Tibial nerve (tissue), 4 donors: ENCODE results near the gene PTPRJ. TPM values are rescaled to one million over a fixed set of nuclear protein-coding genes. Genes with fewer than 3 reads are reported as not detected.
A peak's percentile ranks its signal among the peaks of the same experiment; 100 is the strongest.

Source experiments
- DNase-seq, 2 donors: peaks; one replicate each; pipeline ENCODE4 v3.0.0-alpha.2; 2019; ENCODE audit warnings: low spot score in 2 of 2
- H3K27ac ChIP-seq, 4 donors: fragments of 200-600 bp; sonication (generic) in 3 of 4; one replicate each; pipeline ENCODE4 v1.5.1; 2017 to 2019; ENCODE audit warnings: mild to moderate bottlenecking in 1 of 4
- H3K27me3 ChIP-seq, 2 donors: fragments of 200-600 bp; sonication (generic) in 1 of 2; one replicate each; pipeline versions ENCODE4 v1.5.1 to v1.6.0; 2017 to 2019
- H3K36me3 ChIP-seq, 3 donors: fragments of 200-600 bp; sonication (generic); one replicate each; pipeline ENCODE4 v1.5.1; 2018 to 2019
- H3K4me1 ChIP-seq, 4 donors: fragments of 200-600 bp; sonication (generic) in 3 of 4; one replicate each; pipeline ENCODE4 v1.5.1; 2017 to 2019
- H3K4me3 ChIP-seq, 4 donors: fragments of 200-600 bp; sonication (generic) in 3 of 4; one replicate each; pipeline ENCODE4 v1.5.1; 2017 to 2019; ENCODE audit warnings: mild to moderate bottlenecking in 1 of 4, moderate library complexity in 1 of 4
- H3K9me3 ChIP-seq, 4 donors: fragments of 200-600 bp; sonication (generic) in 3 of 4; one replicate each; pipeline ENCODE4 v1.5.1; 2017 to 2019
- EP300 ChIP-seq, 2 donors: sonication (generic); formaldehyde crosslinking; IDR thresholded peaks; one replicate each; pipeline ENCODE4 v1.6.1; 2017; ENCODE audit warnings: antibody characterized with exemption in 2 of 2, mild to moderate bottlenecking in 1 of 2
- POLR2A ChIP-seq, 2 donors: fragments of 450-650 bp; IDR thresholded peaks; one replicate each; pipeline ENCODE4 v1.6.1; 2017; ENCODE audit warnings: antibody characterized with exemption in 2 of 2, mild to moderate bottlenecking in 2 of 2, moderate library complexity in 2 of 2
- WGBS, 2 donors: methylation state at CpG; one replicate each; pipeline ENCODE4 v1.1.5; 2018; 5-methylcytosine and 5-hydroxymethylcytosine counted together
- total RNA-seq, 4 donors: library from RNA; depleted of rRNA; stranded (reverse); fragments of >200 nt; gene quantifications; one replicate each; pipeline ENCODE4 v1.1.0, GENCODE V29; 2016
- TF ChIP-seq, protein P1 (sequence below), 5 experiments: fragments of 200-600 bp in 3 of 5; fragments of 450-650 bp in 2 of 5; sonication (generic) in 3 of 5; IDR thresholded peaks; one replicate each; pipeline ENCODE4 v1.5.1; 2016 to 2019; ENCODE audit warnings: antibody characterized with exemption in 5 of 5, mild to moderate bottlenecking in 3 of 5, moderate library complexity in 2 of 5

The PTPRJ gene
- total RNA-seq, 4 donors from 2014 or later, result 20.5 to 24.3 (median 22.3) TPM

DNA sequence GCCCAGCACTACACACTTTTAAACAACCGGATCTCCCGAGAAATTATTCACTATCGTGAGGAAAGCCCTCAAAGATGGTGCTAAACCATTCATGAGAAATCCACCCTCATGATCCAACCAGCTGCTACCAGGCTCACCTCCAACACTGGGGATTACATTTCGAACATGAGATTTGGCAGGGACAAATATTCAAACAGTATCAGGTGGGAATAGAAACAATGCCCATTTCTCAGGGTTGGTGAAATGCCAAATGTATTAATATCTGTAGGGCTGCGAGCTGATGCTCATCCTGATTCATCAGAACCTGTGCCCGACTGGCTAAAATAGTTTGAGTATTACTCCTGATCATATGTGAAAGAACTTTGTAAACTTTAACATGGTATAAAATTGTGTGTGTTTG is 15.8 kb upstream of the PTPRJ start:
- DNase-seq, result no peak
- WGBS, 2 donors, result 90 to 94% methylated on average over 6 of the region's 6 CpGs
- no peak overlapping the region for H3K27ac ChIP-seq
- H3K27me3 ChIP-seq, result no peaks in the 10 kb centered on the region
- no peaks in the 10 kb centered on the region for H3K9me3 ChIP-seq
- H3K36me3 ChIP-seq, result no peaks in the 10 kb centered on the region
- H3K4me1 ChIP-seq, result no peaks in the 10 kb centered on the region
- H3K4me3 ChIP-seq, result no peak overlapping the region
- TF ChIP-seq POLR2A (IDR thresholded peaks at IDR 0.05) (no peak), EP300 (IDR thresholded peaks at IDR 0.05) (no peak)
- TF ChIP-seq, protein P1, sequence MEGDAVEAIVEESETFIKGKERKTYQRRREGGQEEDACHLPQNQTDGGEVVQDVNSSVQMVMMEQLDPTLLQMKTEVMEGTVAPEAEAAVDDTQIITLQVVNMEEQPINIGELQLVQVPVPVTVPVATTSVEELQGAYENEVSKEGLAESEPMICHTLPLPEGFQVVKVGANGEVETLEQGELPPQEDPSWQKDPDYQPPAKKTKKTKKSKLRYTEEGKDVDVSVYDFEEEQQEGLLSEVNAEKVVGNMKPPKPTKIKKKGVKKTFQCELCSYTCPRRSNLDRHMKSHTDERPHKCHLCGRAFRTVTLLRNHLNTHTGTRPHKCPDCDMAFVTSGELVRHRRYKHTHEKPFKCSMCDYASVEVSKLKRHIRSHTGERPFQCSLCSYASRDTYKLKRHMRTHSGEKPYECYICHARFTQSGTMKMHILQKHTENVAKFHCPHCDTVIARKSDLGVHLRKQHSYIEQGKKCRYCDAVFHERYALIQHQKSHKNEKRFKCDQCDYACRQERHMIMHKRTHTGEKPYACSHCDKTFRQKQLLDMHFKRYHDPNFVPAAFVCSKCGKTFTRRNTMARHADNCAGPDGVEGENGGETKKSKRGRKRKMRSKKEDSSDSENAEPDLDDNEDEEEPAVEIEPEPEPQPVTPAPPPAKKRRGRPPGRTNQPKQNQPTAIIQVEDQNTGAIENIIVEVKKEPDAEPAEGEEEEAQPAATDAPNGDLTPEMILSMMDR (IDR thresholded peaks at IDR 0.05), result no peak

- TF ChIP-seq, protein P1 (IDR thresholded peaks at IDR 0.05), result no peak
- TF ChIP-seq EP300 (IDR thresholded peaks at IDR 0.05) (no peak), POLR2A (IDR thresholded peaks at IDR 0.05) (no peak)
- DNase-seq, result no peak
- Histone ChIP-seq H3K4me3 (no peak overlapping the region), H3K27me3 (no peaks in the 10 kb centered on the region), H3K27ac (no peak overlapping the region), H3K36me3 (no peaks in the 10 kb centered on the region), H3K9me3 (no peaks in the 10 kb centered on the region), H3K4me1 (no peaks in the 10 kb centered on the region)
- WGBS, 2 donors, result 77 to 82% methylated on average over 9 of the region's 9 CpGs
These were observed 12.5 kb upstream of the PTPRJ start for GRCh38 chr11:47967577-47968525.

- H3K4me3 ChIP-seq, result no peak overlapping the region
- peaks cover 0 to 13% (median 3%) of the 10 kb centered on the region in 4 donors for H3K4me1 ChIP-seq
- H3K36me3 ChIP-seq, result no peaks in the 10 kb centered on the region
- H3K27ac ChIP-seq, result no peak overlapping the region
- 89 to 96% methylated on average over 8 of the region's 8 CpGs for WGBS, 2 donors
- no peaks in the 10 kb centered on the region for H3K27me3 ChIP-seq
- DNase-seq, result no peak
- TF ChIP-seq EP300 (IDR thresholded peaks at IDR 0.05) (no peak), POLR2A (IDR thresholded peaks at IDR 0.05) (no peak)
- TF ChIP-seq, protein P1 (IDR thresholded peaks at IDR 0.05), result no peak
- no peaks in the 10 kb centered on the region for H3K9me3 ChIP-seq
These were observed 11.0 kb upstream of the PTPRJ start for GRCh38 chr11:47969401-47969800.

- TF ChIP-seq, protein P1 (IDR thresholded peaks at IDR 0.05), result no peak
- no peak for TF ChIP-seq POLR2A (IDR thresholded peaks at IDR 0.05)
- TF ChIP-seq EP300 (IDR thresholded peaks at IDR 0.05), result no peak
- WGBS, 2 donors, result 86 to 93% methylated on average over 4 of the region's 4 CpGs
- no peak overlapping the region for H3K4me3 ChIP-seq
- no peaks in the 10 kb centered on the region for H3K27me3 ChIP-seq
- H3K9me3 ChIP-seq, result no peaks in the 10 kb centered on the region
- no peak overlapping the region for H3K27ac ChIP-seq
- no peaks in the 10 kb centered on the region for H3K36me3 ChIP-seq
- no peak for DNase-seq
- H3K4me1 ChIP-seq, result peaks cover 0 to 25% (median 7%) of the 10 kb centered on the region in 4 donors
These were observed 8.9 kb upstream of the PTPRJ start for GRCh38 chr11:47971501-47971900.

- peaks cover 0 to 25% (median 7%) of the 10 kb centered on the region in 4 donors for H3K4me1 ChIP-seq
- H3K4me3 ChIP-seq, result no peak overlapping the region
- no peaks in the 10 kb centered on the region for H3K9me3 ChIP-seq
- DNase-seq, result no peak
- WGBS, 2 donors, result 83 to 89% methylated on average over 4 of the region's 4 CpGs
- no peaks in the 10 kb centered on the region for H3K27me3 ChIP-seq
- no peaks in the 10 kb centered on the region for H3K36me3 ChIP-seq
- TF ChIP-seq EP300 (IDR thresholded peaks at IDR 0.05) (no peak), POLR2A (IDR thresholded peaks at IDR 0.05) (no peak)
- TF ChIP-seq, protein P1 (IDR thresholded peaks at IDR 0.05), result no peak
- peak overlapping the region in 1 of 4 donors; percentile 90 for H3K27ac ChIP-seq
These were observed 7.2 kb upstream of the PTPRJ start for GRCh38 chr11:47973173-47973572.
